Mammary epithelial cell (primary cell): ENCODE measurements around the gene RPA3.

Experiments used
- CTCF ChIP-seq, 2 donors: IDR thresholded peaks in 1 of 2; conservative IDR thresholded peaks in 1 of 2; 2 replicates each; pipeline ENCODE4 v1.5.1; 2011 to 2012; ENCODE audit warnings: inconsistent platforms in 2 of 2, low read length in 2 of 2, mild to moderate bottlenecking in 2 of 2, control low read depth in 1 of 2, low read depth in 1 of 2; ENCODE audit not compliant: insufficient read depth in 1 of 2; ENCODE audit errors: extremely low read depth in 1 of 2
- EZH2 ChIP-seq: IDR thresholded peaks from 2 replicates; pipeline ENCODE4 v1.6.1; 2012; ENCODE audit warnings: low read length, inconsistent platforms, borderline replicate concordance

GRCh38 chr7:7695111-7695817, 23.1 kb downstream of the RPA3 start:
- TF ChIP-seq CTCF (conservative IDR thresholded peaks at IDR 0.05 in 1 of 2, IDR thresholded peaks at IDR 0.05 in 1 of 2; ENCODE audit: extremely low read depth in 1 of 2, insufficient read depth in 1 of 2, low read depth in 1 of 2, low read length in 2 of 2) (no peak), EZH2 (no peak)
